ENCODE data around the gene CEP44.
"Not testable (repeated sequence)": the region's sequence is repeated elsewhere in the genome, so short reads cannot be mapped to it uniquely, and the experiment has no call there.

Gene CEP44

DNA sequence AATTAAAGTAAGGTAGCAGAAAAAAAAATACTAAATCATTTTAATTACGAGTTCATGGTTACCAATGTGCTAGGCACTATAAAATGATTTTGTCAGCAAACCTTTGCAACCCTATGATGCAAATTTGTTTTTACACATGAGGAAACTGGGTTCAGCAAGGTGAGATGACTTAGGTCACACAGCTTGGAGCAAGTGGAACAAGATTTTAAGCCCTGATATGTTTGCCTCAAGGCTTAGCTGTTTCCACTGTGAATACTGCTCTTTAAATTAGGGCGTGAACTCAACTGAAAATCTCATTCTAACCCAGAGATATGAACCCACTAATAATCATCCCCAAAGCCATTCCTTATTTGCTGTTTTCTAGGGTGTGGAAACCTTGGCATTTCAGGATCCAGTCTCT lies 86.3 kb downstream of the CEP44 start:
- in situ Hi-C loops (cut with HindIII; ENCODE audit: low pct_ligation_motif_present, low pct_unique_long_range_greater_than_20kb, low sequenced_read_pairs) = no loop called here
- DNase-seq = no peak

DNA sequence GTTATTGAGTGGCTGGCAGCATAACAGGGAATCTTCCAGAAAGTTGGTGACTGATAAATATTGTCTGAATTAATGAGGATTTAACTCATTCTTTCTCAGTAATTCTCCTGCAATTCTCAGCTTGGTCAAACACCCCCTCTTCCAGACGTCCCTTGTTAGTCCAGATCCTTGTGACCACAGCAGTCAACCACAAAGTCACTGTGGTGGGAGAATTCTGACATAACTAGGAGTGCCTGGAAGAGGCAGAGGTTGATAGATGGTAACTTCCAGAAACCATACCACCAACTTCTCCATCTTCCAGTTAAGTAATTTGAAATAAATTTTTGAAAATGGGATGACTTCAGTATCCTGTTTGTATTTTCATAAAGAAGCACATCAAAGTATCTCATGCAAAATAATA lies 90.1 kb downstream of the CEP44 start:
- no peak for DNase-seq
- in situ Hi-C loops (cut with HindIII; ENCODE audit: low pct_ligation_motif_present, low pct_unique_long_range_greater_than_20kb, low sequenced_read_pairs) = no loop called here

DNA sequence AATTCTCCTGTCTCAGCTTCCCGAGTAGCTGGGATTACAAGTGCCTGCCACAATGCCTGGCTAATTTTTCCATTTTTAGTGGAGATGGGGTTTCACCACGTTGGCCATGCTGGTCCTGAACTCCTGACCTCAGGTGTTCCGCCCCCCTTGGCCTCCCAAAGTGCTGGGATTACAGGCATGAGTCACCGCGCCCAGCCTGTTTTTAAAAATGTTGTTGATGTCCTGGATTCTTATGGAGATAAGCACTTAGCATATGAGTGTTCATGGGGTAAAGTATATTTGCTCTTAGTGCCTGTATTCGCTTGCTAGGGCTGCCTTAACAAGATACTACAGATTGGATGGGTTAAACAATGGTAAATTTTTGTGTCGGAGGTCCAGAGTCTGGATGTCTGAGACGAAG lies 91.7 kb downstream of the CEP44 start:
- DNase-seq = no peak
- in situ Hi-C loops (cut with HindIII; ENCODE audit: low pct_ligation_motif_present, low pct_unique_long_range_greater_than_20kb, low sequenced_read_pairs) = no loop called here

DNA sequence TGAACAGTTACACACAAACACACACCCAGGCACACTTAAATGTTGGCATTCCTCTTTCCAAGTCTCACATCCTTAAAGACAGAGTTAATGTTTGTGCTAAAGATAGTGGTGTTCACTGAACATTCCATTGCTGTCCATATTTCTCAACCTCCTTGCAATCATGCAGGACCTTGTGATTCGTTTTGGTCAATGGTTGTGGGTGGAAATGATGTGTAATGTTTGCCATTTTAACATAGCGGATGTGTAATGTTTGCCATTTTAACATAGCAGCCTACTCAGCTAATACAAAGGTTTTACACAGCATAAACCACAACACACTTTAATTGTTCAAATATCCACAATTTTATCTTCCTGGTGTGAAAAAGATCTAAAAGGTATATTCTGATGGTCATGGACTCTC lies 93.9 kb downstream of the CEP44 start:
- in situ Hi-C loops (cut with HindIII; ENCODE audit: low pct_ligation_motif_present, low pct_unique_long_range_greater_than_20kb, low sequenced_read_pairs) = no loop called here
- DNase-seq = no peak

DNA sequence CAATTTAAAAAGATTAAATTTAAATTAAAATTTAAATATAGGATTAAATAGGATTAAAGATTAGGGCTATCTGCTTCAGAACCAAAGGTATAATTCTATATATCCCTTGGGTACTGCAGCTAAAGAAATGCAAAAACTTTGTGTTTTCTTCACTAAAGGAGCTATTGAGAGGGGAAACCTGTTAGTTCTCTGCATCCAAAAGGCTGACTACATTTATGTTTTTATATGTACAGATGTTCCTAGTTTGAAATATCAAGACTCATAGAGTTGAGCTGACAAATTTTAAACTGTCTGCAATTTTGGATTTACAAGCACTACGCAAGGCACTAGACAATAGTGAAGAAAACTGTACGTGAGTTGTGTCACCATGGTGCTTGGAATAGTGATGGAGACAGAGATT lies 95.2 kb downstream of the CEP44 start:
- in situ Hi-C loops (cut with HindIII; ENCODE audit: low pct_ligation_motif_present, low pct_unique_long_range_greater_than_20kb, low sequenced_read_pairs) = no loop called here
- DNase-seq = no peak

DNA sequence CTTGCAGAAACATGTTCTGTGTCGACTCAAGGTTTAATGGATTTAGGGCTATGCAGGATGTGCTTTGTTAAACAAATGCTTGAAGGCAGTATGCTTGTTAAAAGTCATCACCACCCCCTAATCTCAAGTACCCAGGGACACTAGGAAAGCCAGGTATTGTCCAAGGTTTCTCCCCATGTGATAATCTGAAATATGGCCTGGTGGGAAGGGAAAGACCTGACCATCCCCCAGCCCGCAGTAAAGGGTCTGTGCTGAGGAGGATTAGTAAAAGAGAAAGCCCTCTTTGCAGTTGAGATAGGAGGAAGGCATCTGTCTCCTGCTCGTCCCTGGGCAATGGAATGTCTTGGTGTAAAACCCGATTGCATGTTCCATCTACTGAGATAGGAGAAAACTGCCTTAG lies 96.5 kb downstream of the CEP44 start:
- DNase-seq; in situ Hi-C loops (cut with HindIII; ENCODE audit: low pct_ligation_motif_present, low pct_unique_long_range_greater_than_20kb, low sequenced_read_pairs): not testable (repeated sequence)

DNA sequence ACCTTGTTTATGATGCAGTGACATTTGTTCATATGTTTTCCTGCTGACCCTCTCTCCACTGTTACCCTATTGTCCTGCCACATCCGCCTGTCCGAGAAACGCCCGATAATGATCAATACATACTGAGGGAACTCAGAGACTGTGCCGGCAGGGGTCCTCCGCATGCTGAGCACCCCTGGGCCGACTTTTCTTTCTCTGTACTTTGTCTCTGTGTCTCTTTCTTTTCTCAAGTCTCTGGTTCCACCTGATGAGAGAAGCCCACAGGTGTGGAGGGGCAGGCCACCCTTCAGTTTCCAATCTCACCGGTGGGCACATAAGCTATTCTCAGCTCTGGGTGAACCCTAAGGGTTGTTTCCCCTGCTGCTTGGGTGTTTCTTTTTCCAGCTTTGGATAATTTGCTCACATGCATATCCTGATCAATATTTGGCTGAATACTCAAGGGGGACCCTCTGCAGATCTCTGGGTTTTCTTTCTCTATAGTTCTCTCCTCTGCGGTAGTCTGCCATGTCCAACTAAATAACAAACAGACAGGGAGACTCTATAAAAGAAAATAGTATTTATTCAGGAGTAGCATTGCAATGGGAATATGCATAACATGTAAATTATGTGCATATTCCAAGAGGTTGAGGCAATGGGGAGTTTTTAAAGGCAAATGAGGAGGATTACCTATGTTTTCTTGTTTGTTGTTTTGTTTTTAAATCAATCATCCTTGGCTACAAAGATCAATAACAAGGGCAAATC lies 97.2 kb downstream of the CEP44 start:
- no peak for DNase-seq
- in situ Hi-C loops (cut with HindIII; ENCODE audit: low pct_ligation_motif_present, low pct_unique_long_range_greater_than_20kb, low sequenced_read_pairs) = no loop called here

DNA sequence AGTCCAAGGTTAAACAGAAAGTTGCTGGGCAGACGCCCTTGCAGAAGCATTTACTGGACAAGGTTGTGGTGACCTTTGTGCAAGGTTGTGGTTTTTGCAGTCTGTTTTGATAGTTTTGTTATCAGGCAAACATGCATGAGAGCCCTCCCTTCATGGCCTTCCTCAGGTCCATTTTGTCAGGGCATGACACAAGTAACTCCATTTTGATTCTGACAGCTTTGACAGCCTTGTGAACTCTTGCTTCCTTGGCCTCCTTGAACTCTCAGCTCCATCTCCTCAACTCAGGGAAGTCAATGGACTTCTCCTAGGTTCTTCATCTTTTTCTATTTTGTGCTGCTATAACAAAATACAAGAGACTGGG lies 97.7 kb downstream of the CEP44 start:
- in situ Hi-C loops (cut with HindIII; ENCODE audit: low pct_ligation_motif_present, low pct_unique_long_range_greater_than_20kb, low sequenced_read_pairs) = no loop called here
- no peak for DNase-seq
